Uterus (tissue), 4 donors: Measurements from ENCODE around the gene INPP5D. TPM values are rescaled to one million over a fixed set of nuclear protein-coding genes. Genes with fewer than 3 reads are reported as not detected.

Source experiments
- DNase-seq, 2 donors: peaks; one replicate each; pipeline ENCODE4 v3.0.0-alpha.2; 2019 to 2020
- H3K27ac ChIP-seq, 2 donors: fragments of 200-600 bp; sonication (generic); 1 replicate in 1 of 2; 2 replicates in 1 of 2; pipeline ENCODE4 v1.5.1; 2016 to 2018
- H3K27me3 ChIP-seq, 2 donors: fragments of 200-600 bp; sonication (generic); one replicate each; pipeline ENCODE4 v1.5.1; 2018 to 2019; ENCODE audit warnings: control low read depth in 1 of 2
- H3K36me3 ChIP-seq, 2 donors: fragments of 200-600 bp; sonication (generic); one replicate each; pipeline ENCODE4 v1.5.1; 2019; ENCODE audit warnings: control low read depth in 1 of 2
- H3K4me1 ChIP-seq, 2 donors: fragments of 200-600 bp; sonication (generic); one replicate each; pipeline ENCODE4 v1.5.1; 2018 to 2019; ENCODE audit warnings: control low read depth in 1 of 2
- H3K4me3 ChIP-seq, 2 donors: fragments of 200-600 bp; sonication (generic); 1 replicate in 1 of 2; 2 replicates in 1 of 2; pipeline ENCODE4 v1.5.1; 2018 to 2019; ENCODE audit warnings: mild to moderate bottlenecking in 1 of 2
- H3K9me3 ChIP-seq, 2 donors: fragments of 200-600 bp; sonication (generic); one replicate each; pipeline ENCODE4 v1.5.1; 2019; ENCODE audit warnings: control low read depth in 1 of 2
- CTCF ChIP-seq, 4 experiments: fragments of 200-600 bp in 2 of 4; fragments of 450-650 bp in 2 of 4; sonication (generic) in 2 of 4; IDR thresholded peaks; one replicate each; pipeline ENCODE4 v1.5.1; 2016 to 2019; ENCODE audit warnings: antibody characterized with exemption in 4 of 4, mild to moderate bottlenecking in 2 of 4, moderate library complexity in 1 of 4
- POLR2A ChIP-seq, 2 donors: fragments of 450-650 bp; IDR thresholded peaks; one replicate each; pipeline ENCODE4 v1.6.1; 2016; ENCODE audit warnings: antibody characterized with exemption in 2 of 2, mild to moderate bottlenecking in 1 of 2, moderate library complexity in 1 of 2
- intact Hi-C: fragments of 100-400 bp; cut with DNase I; formaldehyde crosslinking; loops from one replicate; pipeline ENCODE4 v1.15.1; 2023; ENCODE audit warnings: low total_unique reads
- total RNA-seq, 4 donors: library from RNA; depleted of rRNA in 3 of 4; stranded (reverse); fragments of >200 nt in 3 of 4; gene quantifications; one replicate each; pipeline versions ENCODE4 v1.1.0 to v1.2.4, GENCODE V29; 2014 to 2023
- donor health status: DM: yes; HTN: yes; CAD: no.

INPP5D gene
- total RNA-seq, 4 donors from 2014 or later, result 14.2 to 37.9 (median 22.3) TPM

DNA sequence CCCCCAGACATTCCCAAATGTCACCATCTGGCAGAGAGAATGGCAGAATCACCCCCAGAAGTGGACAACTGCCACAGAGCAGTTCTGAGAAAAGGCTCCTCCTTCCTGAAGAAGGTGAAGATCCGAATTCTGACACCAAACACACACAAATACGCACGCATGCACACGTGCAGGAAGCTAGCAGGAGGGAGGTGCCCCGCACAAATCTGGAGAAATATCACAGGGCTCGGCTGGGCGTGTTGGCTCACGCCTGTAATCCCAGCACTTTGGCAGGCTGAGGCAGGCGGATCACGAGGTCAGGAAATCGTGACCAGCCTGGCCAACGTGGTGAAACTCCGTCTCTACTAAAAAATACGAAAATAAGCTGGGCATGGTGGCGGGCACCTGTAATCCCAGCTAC, 152.9 kb downstream of the INPP5D start:
- H3K4me3 ChIP-seq, result no peak overlapping the region
- TF ChIP-seq CTCF (IDR thresholded peaks at IDR 0.05) (no peak), POLR2A (IDR thresholded peaks at IDR 0.05) (no peak)
- no peak for DNase-seq
- intact Hi-C loops, result no loop called here
- no peak overlapping the region for H3K27ac ChIP-seq
- H3K27me3 ChIP-seq, result no peaks in the 10 kb centered on the region
- H3K4me1 ChIP-seq, result no peaks in the 10 kb centered on the region
- no peaks in the 10 kb centered on the region for H3K9me3 ChIP-seq
- no peaks in the 10 kb centered on the region for H3K36me3 ChIP-seq

DNA sequence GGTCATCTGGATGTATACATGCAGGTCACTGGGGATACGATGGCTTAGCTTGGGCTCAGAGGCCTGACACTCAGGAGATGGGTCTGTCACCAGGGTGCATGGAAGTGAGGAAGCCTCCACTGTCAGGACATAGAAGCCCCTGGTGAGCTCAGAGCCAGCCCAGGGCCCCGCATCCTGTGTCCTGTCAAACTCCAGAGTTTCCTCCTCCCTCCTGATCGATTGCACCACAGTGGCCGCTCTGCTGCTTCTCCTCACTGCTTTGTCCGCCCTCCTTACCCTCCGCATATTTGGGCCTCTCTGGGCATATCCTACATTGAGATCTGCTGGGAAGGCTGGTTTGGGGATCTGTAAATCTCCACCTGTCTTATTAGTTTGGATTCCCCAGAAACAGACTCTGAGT, 153.8 kb downstream of the INPP5D start:
- no peak for TF ChIP-seq CTCF (IDR thresholded peaks at IDR 0.05)
- TF ChIP-seq POLR2A (IDR thresholded peaks at IDR 0.05), result no peak

GRCh38 chr2:233217892-233218377, 157.8 kb downstream of the INPP5D start:
- intact Hi-C loops, result no loop called here

More for the DNA sequence above, 153.8 kb downstream of the INPP5D start:
- intact Hi-C loops, result no loop called here
- H3K36me3 ChIP-seq, result no peaks in the 10 kb centered on the region
- H3K27ac ChIP-seq, result no peak overlapping the region
- H3K4me3 ChIP-seq, result no peak overlapping the region
- H3K4me1 ChIP-seq, result no peaks in the 10 kb centered on the region
- no peaks in the 10 kb centered on the region for H3K9me3 ChIP-seq
- no peak for DNase-seq
- no peaks in the 10 kb centered on the region for H3K27me3 ChIP-seq

GRCh38 chr2:233218836-233219235, 158.7 kb downstream of the INPP5D start:
- intact Hi-C loops, result no loop called here
- Histone ChIP-seq H3K36me3 (no peaks in the 10 kb centered on the region), H3K4me3 (no peak overlapping the region), H3K9me3 (no peaks in the 10 kb centered on the region), H3K27ac (no peak overlapping the region), H3K27me3 (no peaks in the 10 kb centered on the region), H3K4me1 (no peaks in the 10 kb centered on the region)
- no peak for TF ChIP-seq POLR2A (IDR thresholded peaks at IDR 0.05)
- TF ChIP-seq CTCF (IDR thresholded peaks at IDR 0.05), result no peak
- no peak for DNase-seq

More at GRCh38 chr2:233217892-233218377, 157.8 kb downstream of the INPP5D start:
- H3K9me3 ChIP-seq, result no peaks in the 10 kb centered on the region
- no peaks in the 10 kb centered on the region for H3K27me3 ChIP-seq
- no peak for DNase-seq
- no peak overlapping the region for H3K27ac ChIP-seq
- H3K4me3 ChIP-seq, result no peak overlapping the region
- no peak for TF ChIP-seq CTCF (IDR thresholded peaks at IDR 0.05)
- no peak for TF ChIP-seq POLR2A (IDR thresholded peaks at IDR 0.05)
- no peaks in the 10 kb centered on the region for H3K4me1 ChIP-seq
- no peaks in the 10 kb centered on the region for H3K36me3 ChIP-seq

DNA sequence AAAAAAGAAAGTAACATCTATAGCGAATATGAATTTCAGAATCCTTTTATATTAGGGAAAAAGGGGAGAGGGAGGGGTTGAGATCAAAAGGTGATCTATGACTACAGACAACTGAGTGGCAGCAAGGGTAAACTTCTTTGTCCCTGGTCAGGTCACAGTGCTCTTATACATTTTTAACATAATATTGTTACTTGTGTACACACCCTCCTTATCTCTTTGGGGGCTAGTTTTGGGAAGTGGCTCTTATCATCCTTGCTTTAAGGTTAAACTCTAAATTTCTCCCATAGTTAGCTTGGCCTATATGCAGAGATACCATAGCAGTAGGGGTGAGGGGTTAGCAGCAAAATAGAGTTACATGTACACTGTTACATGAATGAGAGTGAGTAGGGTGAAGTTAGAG, 159.7 kb downstream of the INPP5D start:
- Histone ChIP-seq H3K4me1 (no peaks in the 10 kb centered on the region), H3K36me3 (no peaks in the 10 kb centered on the region), H3K27me3 (no peaks in the 10 kb centered on the region), H3K27ac (no peak overlapping the region), H3K4me3 (no peak overlapping the region), H3K9me3 (no peaks in the 10 kb centered on the region)
- DNase-seq, result no peak
- TF ChIP-seq CTCF (IDR thresholded peaks at IDR 0.05) (no peak), POLR2A (IDR thresholded peaks at IDR 0.05) (no peak)
- intact Hi-C loops, result no loop called here
